ENCODE measurements around the gene STXBP2. TPM values are rescaled to one million over a fixed set of nuclear protein-coding genes. Genes with fewer than 3 reads are reported as not detected.

Gene STXBP2
- total RNA-seq, 1 donor from 2014 or later: 12.7 TPM

GRCh38 chr19:7694499-7694898 is 57.6 kb downstream of the STXBP2 start:
- Mint-ChIP-seq H3K27ac (no peak overlapping the region), H3K4me1 (no peaks in the 10 kb centered on the region), H3K9me3 (no peaks in the 10 kb centered on the region), H3K4me3 (no peak overlapping the region), H3K27me3 (ENCODE audit: insufficient read depth, low read depth) (peaks cover 3% of the 10 kb centered on the region), H3K36me3 (no peaks in the 10 kb centered on the region)
- H3K4me2 ChIP-seq: no peak overlapping the region
- no peaks in the 10 kb centered on the region for H3K79me2 ChIP-seq (ENCODE audit: low read depth)
- peaks cover 44% of the 10 kb centered on the region for H3K27me3 ChIP-seq
- H3K36me3 ChIP-seq: no peaks in the 10 kb centered on the region
- no peak for TF ChIP-seq EZH2 (IDR thresholded peaks at IDR 0.05)
- H4K20me1 ChIP-seq (ENCODE audit: low read depth): no peaks in the 10 kb centered on the region
- no peak for DNase-seq (ENCODE audit: low spot score)
- H2AFZ ChIP-seq (replicated peaks): no peak overlapping the region
- no peak overlapping the region for H3K9ac ChIP-seq
- H3K9me3 ChIP-seq (ENCODE audit: low read depth): no peaks in the 10 kb centered on the region
- H3K27ac ChIP-seq: no peak overlapping the region
- H3K4me3 ChIP-seq: no peak overlapping the region
- no peaks in the 10 kb centered on the region for H3K4me1 ChIP-seq
- no peaks in the 10 kb centered on the region for H3F3A ChIP-seq (ENCODE audit: low read depth)

Small RNA genes within 50 kb of the gene (microRNA-seq; reads per million reads assigned to microRNA genes)
- not detected for gene MIR6792

Small RNA genes within 50 kb of the gene (small RNA-seq; reads per million reads assigned to genes)
- 0.07 reads per million for gene MIR6792

Other genes starting within 250 kb of the STXBP2 start
- gene PEX11G, start 148.1 kb upstream of the STXBP2 start, total RNA-seq (ENCODE audit: low replicate concordance): 1.0 and 5.7 TPM in 2 replicates
- gene ZNF358, start 121.0 kb upstream of the STXBP2 start, total RNA-seq (ENCODE audit: low replicate concordance): 16.9 and 50.3 TPM in 2 replicates
- 6.6 and 7.1 TPM in 2 replicates for gene MCOLN1, start 114.5 kb upstream of the STXBP2 start, total RNA-seq (ENCODE audit: low replicate concordance)
- gene PNPLA6, start 101.4 kb upstream of the STXBP2 start, total RNA-seq (ENCODE audit: low replicate concordance): 25.5 and 78.9 TPM in 2 replicates
- 2.7 and 15.6 TPM in 2 replicates for gene CAMSAP3, start 41.2 kb upstream of the STXBP2 start, total RNA-seq (ENCODE audit: low replicate concordance)
- 30.9 and 51.4 TPM in 2 replicates for gene XAB2, start 7.6 kb upstream of the STXBP2 start, total RNA-seq (ENCODE audit: low replicate concordance)
- gene PET100, start 7.3 kb upstream of the STXBP2 start, total RNA-seq (ENCODE audit: low replicate concordance): 22.0 and 30.3 TPM in 2 replicates
- not detected in 2 replicates for gene PCP2, start 3.4 kb upstream of the STXBP2 start, total RNA-seq (ENCODE audit: low replicate concordance)
- not detected in 2 replicates for gene RETN, start 31.9 kb downstream of the STXBP2 start, total RNA-seq (ENCODE audit: low replicate concordance)
- not detected in 2 replicates for gene MCEMP1, start 40.0 kb downstream of the STXBP2 start, total RNA-seq (ENCODE audit: low replicate concordance)
- 24.4 and 53.7 TPM in 2 replicates for gene TRAPPC5, start 43.7 kb downstream of the STXBP2 start, total RNA-seq (ENCODE audit: low replicate concordance)
- gene FCER2, start 65.0 kb downstream of the STXBP2 start, total RNA-seq (ENCODE audit: low replicate concordance): not detected in 2 replicates
- gene CLEC4G, start 95.0 kb downstream of the STXBP2 start, total RNA-seq (ENCODE audit: low replicate concordance): not detected in 2 replicates
- gene CD209, start 110.4 kb downstream of the STXBP2 start, total RNA-seq (ENCODE audit: low replicate concordance): not detected in 2 replicates
- not detected in 2 replicates for gene CLEC4M, start 126.1 kb downstream of the STXBP2 start, total RNA-seq (ENCODE audit: low replicate concordance)
- 4.1 and 13.5 TPM in 2 replicates for gene EVI5L, start 193.1 kb downstream of the STXBP2 start, total RNA-seq (ENCODE audit: low replicate concordance)
- gene PRR36, start 237.3 kb downstream of the STXBP2 start, total RNA-seq (ENCODE audit: low replicate concordance): 0.07 and 2.8 TPM in 2 replicates